NCI-H2227 treated with DMSO at 0.1 percent for 48 hours (cell line): ENCODE data around the gene ATP6V0D1.
"Not testable (repeated sequence)": the region's sequence is repeated elsewhere in the genome, so short reads cannot be mapped to it uniquely, and the experiment has no call there.

Source experiments
- DNase-seq: peaks from one replicate; lab custom pipeline; 2025; lab: John Stamatoyannopoulos, UW

The ATP6V0D1 gene

GRCh38 chr16:67504031-67505021 is 23.4 kb upstream of the ATP6V0D1 start:
- DNase-seq: no peak

DNA sequence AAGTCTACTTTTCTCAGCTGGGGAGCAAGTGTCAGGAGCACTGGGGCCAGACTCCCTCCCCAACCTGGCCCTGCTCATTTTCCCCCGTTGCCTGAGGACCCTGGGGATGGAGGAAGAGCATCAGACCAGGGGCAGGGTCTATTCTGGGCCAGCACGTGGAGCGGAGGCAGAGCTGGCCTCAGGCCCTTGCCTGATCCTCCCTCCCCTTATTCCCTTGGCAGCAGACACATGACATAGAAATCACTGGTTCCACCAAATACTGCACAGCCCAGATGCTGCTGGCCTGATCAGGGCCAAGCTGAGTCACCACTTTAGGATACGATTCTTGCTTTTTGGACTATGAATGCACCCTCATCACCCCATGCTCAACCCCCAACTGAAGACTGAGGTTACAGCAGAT is 18.1 kb upstream of the ATP6V0D1 start:
- DNase-seq: no peak

- no peak for DNase-seq
These were observed 9.6 kb upstream of the ATP6V0D1 start for GRCh38 chr16:67490335-67491096.

DNA sequence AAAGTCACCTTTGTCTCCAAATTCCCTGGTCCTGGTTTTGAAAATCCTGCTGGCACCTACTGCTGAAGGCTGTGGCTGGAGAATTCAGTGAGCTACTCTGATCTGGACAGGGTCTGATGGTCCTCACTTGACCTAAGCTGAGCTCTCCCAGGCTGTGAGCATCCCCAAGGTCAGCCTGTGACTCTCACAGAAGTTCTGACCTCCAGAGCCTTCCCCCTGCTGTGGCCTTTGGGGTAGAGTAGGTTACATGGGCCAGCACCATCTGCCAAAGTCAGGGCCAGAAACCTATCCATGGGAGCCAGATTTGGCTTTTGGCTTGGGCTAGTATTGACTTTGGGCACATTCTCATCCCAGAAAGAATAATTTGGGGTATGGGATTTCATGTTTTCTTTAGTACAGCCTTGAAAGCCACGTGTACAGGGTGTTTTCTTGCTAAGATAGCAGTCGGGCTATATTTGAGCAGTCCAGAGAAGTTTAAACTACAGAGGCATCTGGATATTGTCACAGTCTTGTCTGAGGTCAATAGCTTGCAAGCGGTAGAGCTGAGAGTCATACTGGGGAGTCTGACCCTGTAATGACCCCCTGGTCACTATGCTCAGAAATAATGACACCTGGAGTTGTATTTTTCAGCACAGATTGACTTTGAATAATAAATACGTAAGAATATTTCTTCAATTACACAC is 8.6 kb upstream of the ATP6V0D1 start:
- no peak for DNase-seq

DNA sequence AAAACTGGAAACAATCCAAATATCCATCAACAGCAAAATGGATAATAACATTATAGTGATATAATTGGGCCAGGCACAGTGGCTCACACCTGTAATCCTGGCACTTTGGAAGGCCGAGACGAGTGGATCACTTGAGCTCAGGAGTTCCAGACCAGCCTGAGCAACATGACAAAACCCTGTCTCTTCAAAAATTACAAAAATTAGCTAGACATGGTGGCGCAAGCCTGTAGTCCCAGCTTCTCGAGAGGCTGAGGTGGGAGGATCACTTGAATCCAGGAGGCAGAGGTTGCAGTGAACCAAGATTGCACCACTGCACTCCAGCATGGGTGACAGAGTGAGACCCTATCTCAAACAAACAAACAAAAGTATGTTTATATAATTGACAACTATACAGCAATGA is 6.6 kb upstream of the ATP6V0D1 start:
- DNase-seq: not testable (repeated sequence)

- no peak for DNase-seq
These were observed 5.8 kb upstream of the ATP6V0D1 start for GRCh38 chr16:67486805-67487204.

DNA sequence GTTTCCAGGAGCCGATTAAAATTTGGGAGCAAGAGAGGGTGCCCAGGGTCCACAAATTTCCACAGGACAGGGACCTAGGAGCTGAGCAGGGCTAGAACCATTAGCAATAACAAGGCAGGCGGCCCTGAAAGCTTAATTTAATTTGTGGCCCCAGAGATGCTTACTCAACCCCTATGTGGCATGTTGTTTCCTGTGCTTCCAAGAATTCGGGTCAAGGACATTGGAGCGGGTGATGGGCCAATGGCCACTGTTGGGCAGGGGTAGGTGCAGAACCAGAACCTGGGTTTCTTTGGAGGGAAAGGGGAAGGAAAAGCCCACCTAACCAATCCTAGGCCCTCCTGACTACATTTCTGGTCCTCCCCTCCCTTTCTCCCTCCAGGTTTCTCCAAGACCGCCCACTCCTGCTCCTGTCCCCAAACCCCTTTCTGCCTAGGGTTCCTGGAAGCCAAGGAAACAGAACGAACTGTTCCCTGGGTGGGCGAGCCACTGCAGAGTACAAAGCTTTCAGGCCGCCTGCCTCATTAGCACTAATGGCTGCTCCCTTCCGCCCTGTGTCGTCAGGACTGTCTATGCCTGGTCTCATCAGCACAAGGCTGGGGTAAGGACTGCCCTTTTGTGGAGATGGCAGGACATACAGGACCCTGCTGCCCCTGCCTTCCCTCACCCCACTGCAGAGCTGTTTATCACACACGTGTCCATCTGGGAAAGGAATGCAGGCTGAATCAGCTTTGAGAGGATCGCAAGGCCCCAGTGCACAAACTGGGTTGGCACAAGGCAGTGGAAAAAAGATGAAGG is 3.0 kb upstream of the ATP6V0D1 start:
- DNase-seq: no peak

GRCh38 chr16:67483150-67483549 is 2.2 kb upstream of the ATP6V0D1 start, which contains the start of gene AGRP:
TSS of gene AGRP (minus strand) at chr16:67483547. CDS start at chr16:67483398, 149 bp downstream.
- no peak for DNase-seq

DNA sequence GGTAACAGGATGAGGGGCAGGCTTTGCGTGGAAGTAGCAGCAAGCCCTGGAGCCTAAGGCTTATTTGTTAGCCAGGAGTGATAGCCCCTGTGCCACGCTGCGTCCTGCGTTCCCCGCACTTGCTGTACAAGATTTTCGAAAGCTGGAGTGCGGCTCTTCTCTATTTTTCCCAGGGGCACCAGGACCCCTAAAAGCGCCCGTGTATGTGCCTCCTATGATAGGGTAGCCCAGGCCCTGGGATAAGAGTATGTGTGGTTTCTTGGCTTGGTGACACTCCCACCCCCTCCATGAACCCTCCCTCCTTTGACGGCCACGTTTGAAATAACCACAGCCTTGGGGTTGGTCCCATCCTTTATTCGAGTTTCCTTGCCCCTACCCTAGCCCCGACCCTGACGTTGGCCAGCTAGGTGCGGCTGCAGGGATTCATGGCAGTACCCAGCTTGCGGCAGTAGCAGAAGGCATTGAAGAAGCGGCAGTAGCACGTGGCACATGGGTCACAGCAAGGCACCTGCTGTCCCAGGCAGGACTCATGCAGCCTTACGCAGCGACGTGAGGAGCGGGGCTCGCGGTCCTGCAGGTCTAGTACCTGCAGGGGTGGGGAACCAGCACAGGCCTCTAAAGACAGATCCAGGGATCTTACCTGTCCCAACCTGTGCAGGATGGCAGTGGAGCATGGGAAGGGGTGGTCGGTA is 1.4 kb upstream of the ATP6V0D1 start:
- no peak for DNase-seq

- DNase-seq: no peak
These were observed 740 bp upstream of the ATP6V0D1 start for GRCh38 chr16:67481561-67482232.

GRCh38 chr16:67477960-67478554 is 2.9 kb downstream of the ATP6V0D1 start:
- no peak for DNase-seq

DNA sequence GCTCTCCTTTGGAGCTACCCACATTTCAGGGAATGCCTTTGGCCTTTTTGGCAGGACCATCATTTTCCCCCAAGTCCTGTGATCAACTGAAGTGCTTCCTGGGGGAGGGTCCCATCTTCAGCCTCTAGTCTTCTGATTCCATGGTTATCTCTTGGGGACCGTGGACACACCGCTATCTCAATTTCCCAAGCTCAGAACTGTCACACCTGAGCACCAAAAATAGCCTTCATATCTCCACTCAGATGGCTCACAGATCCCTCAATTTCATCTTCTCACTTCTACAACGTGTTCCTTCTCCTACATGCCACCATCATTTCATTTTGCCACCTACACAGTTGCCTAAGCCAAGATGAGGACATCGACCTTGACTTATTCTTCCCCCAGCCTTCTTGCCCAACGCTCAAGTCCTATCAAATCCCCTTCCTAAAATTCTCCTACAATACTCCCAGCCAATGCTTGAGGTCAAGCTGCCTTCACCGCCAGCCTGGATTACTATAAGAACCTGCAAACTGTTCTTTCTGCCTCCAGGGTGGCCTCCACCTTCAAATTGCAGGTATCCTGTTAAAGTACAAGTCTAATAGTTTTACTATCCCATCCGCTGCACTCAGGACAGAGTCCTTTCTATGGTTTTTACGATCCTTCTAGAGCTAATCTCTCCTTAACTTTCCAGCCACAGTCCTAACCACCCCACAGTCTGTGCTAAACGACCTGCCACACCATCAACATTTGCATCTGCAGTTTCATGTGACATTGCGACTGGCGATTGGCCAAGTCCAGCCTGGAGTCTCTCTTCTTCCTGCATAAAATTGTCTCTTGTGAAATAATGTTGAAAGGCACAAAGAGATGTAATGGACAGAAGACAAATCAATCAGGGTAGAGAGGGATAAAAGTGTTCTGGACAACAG is 6.2 kb downstream of the ATP6V0D1 start:
- no peak for DNase-seq

- no peak for DNase-seq
These were observed 9.1 kb downstream of the ATP6V0D1 start for GRCh38 chr16:67471758-67472384.

DNA sequence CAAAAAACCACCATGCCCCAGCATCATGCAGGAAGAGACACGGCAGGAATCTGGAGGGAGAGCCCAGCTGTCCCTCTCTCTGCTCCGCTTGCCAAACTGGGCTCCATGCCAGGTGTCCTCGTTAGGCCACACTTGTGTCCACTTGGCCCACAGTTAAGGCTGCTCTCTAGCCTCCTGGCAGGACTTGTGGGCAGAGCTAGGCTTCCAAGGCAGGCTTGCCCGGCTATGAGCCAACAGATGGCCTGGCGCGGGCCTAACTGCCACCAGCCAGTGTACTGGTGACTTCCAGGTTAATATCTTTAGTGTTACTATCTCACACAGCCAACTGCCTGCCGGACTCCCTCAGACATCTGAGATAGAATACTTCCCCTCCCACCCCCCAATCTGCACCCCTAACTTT is 10.6 kb downstream of the ATP6V0D1 start:
- DNase-seq: no peak

- no peak for DNase-seq
These were observed 12.2 kb downstream of the ATP6V0D1 start for GRCh38 chr16:67468731-67469130.

- DNase-seq: no peak
These were observed 14.4 kb downstream of the ATP6V0D1 start for GRCh38 chr16:67466581-67466980.

DNA sequence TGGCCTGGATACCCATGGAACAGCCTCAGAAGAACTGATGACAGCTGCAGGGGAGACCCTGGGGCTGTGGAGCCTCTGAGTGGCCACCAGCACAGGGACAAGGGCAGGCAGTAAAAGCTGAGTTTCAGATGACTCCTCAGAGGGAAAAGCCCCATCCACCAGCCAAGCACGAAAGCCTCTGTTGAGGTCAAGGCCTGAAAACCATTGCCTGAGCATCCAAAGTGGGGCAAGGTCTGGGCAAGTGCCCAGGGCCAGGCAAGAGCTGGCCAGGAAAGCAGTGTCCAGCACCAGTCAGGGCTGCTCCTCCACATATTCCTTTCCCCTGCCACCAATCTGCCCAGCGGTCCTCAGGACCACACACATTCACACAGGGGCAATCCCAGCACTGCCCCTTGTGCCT is 16.4 kb downstream of the ATP6V0D1 start:
- no peak for DNase-seq

- DNase-seq: no peak
These were observed 17.3 kb downstream of the ATP6V0D1 start for GRCh38 chr16:67463691-67464090.
